Endothelial cell of umbilical vein (primary cell): ENCODE results near the gene TCF7L2. TPM values are rescaled to one million over a fixed set of nuclear protein-coding genes. Genes with fewer than 3 reads are reported as not detected.

Source experiments
- BruUV-seq: library from RNA; stranded (reverse); fragments of 400-500 nt; replicated peaks from 2 replicates; lab custom pipeline; 2021; lab: Mats Ljungman, UMichigan
- CTCF ChIA-PET: fragments of 300-600, 350-600 bp; sonication (Branson Sonifier 250); formaldehyde crosslinking; loops from one replicate; lab custom pipeline; 2021; ENCODE audit warnings: antibody characterized with exemption, inconsistent platforms; lab: Charles Lee
- POLR2A ChIA-PET: fragments of 300-600, 350-600 bp; sonication (Branson Sonifier 250); formaldehyde crosslinking; loops from one replicate; lab custom pipeline; 2021; ENCODE audit warnings: antibody characterized with exemption, inconsistent platforms; lab: Charles Lee
- DNase-seq: peaks from one replicate; pipeline ENCODE4 v3.0.0-alpha.2; 2011; ENCODE audit warnings: low read depth, low spot score
- FAIRE-seq: peaks from 2 replicates; lab custom pipeline; 2011; peaks lifted over from hg19 to GRCh38; lab: Jason Lieb, UNC
- H2AFZ ChIP-seq: 2 replicates; pipeline ENCODE4 v1.6.0; 2012; ENCODE audit warnings: low read depth, low read length, control low read depth, inconsistent platforms
- H3K27ac ChIP-seq: 2 replicates; pipeline ENCODE4 v1.5.1; 2011; ENCODE audit warnings: low read depth, mild to moderate bottlenecking, control low read depth, low read length, moderate library complexity; ENCODE audit not compliant: insufficient read depth
- H3K27me3 ChIP-seq, 2 experiments: 2 replicates each; pipeline versions ENCODE4 v1.6.0 to v1.6.1; 2011; ENCODE audit warnings: low read length in 2 of 2, mixed read lengths in 1 of 2; ENCODE audit not compliant: control insufficient read depth in 2 of 2, insufficient read depth in 2 of 2
- H3K36me3 ChIP-seq, 2 experiments: 2 replicates in 1 of 2; 3 replicates in 1 of 2; pipeline ENCODE4 v1.5.1; 2011; ENCODE audit warnings: low read length in 2 of 2, mild to moderate bottlenecking in 1 of 2, moderate library complexity in 1 of 2; ENCODE audit not compliant: control insufficient read depth in 2 of 2, insufficient read depth in 2 of 2; ENCODE audit errors: extremely low read depth in 1 of 2
- H3K4me1 ChIP-seq: 3 replicates; pipeline ENCODE4 v1.5.1; 2011; ENCODE audit warnings: mild to moderate bottlenecking, low read length; ENCODE audit not compliant: control insufficient read depth, insufficient read depth; ENCODE audit errors: extremely low read depth
- H3K4me2 ChIP-seq: 2 replicates; pipeline ENCODE4 v1.6.1; 2011; ENCODE audit warnings: low read length, control low read depth, mixed read lengths; ENCODE audit not compliant: insufficient read depth
- H3K4me3 ChIP-seq, 3 experiments: fragments of 200-600 bp in 1 of 3; sonication (generic), shearing (Covaris generic) in 1 of 3; replicated peaks in 1 of 3; 2 replicates each; pipeline ENCODE4 v1.5.1; 2011 to 2016; ENCODE audit warnings: control low read depth in 3 of 3, low read length in 3 of 3, mild to moderate bottlenecking in 2 of 3, inconsistent platforms in 1 of 3, low read depth in 1 of 3, moderate library complexity in 1 of 3; ENCODE audit not compliant: insufficient read depth in 1 of 3
- H3K79me2 ChIP-seq: 2 replicates; pipeline ENCODE4 v1.6.0; 2012; ENCODE audit warnings: low read length, inconsistent platforms; ENCODE audit not compliant: control insufficient read depth, insufficient read depth
- H3K9ac ChIP-seq: replicated peaks from 2 replicates; pipeline ENCODE3; 2011; ENCODE audit warnings: low read length, control low read depth; ENCODE audit not compliant: insufficient read depth; ENCODE audit errors: extremely low read depth
- H3K9me1 ChIP-seq: replicated peaks from 3 replicates; pipeline ENCODE4 v1.6.0; 2011; ENCODE audit warnings: mild to moderate bottlenecking, low read length; ENCODE audit not compliant: control insufficient read depth, insufficient read depth; ENCODE audit errors: extremely low read depth
- H3K9me3 ChIP-seq: replicated peaks from 2 replicates; pipeline ENCODE4 v1.5.1; 2012; ENCODE audit warnings: low read length, inconsistent platforms; ENCODE audit not compliant: control insufficient read depth, insufficient read depth
- H4K20me1 ChIP-seq: replicated peaks from 2 replicates; pipeline ENCODE3; 2011; ENCODE audit warnings: mild to moderate bottlenecking, low read length; ENCODE audit not compliant: control insufficient read depth, insufficient read depth; ENCODE audit errors: extremely low read depth
- EZH2 ChIP-seq: IDR thresholded peaks from 2 replicates; pipeline ENCODE4 v1.6.1; 2012; ENCODE audit warnings: borderline replicate concordance, low read depth, mild to moderate bottlenecking, moderate library complexity, low read length, inconsistent platforms; ENCODE audit not compliant: severe bottlenecking
- FOS ChIP-seq: IDR thresholded peaks from 2 replicates; pipeline ENCODE4 v1.6.1; 2011; ENCODE audit warnings: mild to moderate bottlenecking, low read length, moderate library complexity, borderline replicate concordance; ENCODE audit not compliant: insufficient read depth
- GATA2 ChIP-seq: IDR thresholded peaks from 2 replicates; pipeline ENCODE4 v1.7.0; 2011; ENCODE audit warnings: low read depth, mild to moderate bottlenecking, moderate library complexity, mixed read lengths, low read length; ENCODE audit not compliant: insufficient read length, insufficient read depth
- JUN ChIP-seq: IDR thresholded peaks from 2 replicates; pipeline ENCODE4 v1.6.1; 2011; ENCODE audit warnings: borderline replicate concordance, low read depth; ENCODE audit not compliant: insufficient read length, insufficient read depth
- MYC ChIP-seq: IDR thresholded peaks from one replicate; pipeline ENCODE4 v1.6.1; 2011; ENCODE audit warnings: mild to moderate bottlenecking, low read depth, low read length
- POLR2A ChIP-seq: IDR thresholded peaks from 2 replicates; pipeline ENCODE4 v1.6.1; 2012; ENCODE audit warnings: low read depth, mild to moderate bottlenecking, control low read depth, low read length
- POLR2AphosphoS5 ChIP-seq: IDR thresholded peaks from 2 replicates; pipeline ENCODE4 v1.6.1; 2012; ENCODE audit warnings: low read depth, mild to moderate bottlenecking, control low read depth, low read length, moderate library complexity; ENCODE audit not compliant: insufficient read depth
- dilution Hi-C: fragments of 300-500 bp; cut with MboI; formaldehyde crosslinking; loops from one replicate; pipeline ENCODE4 v1.15.0; 2019; ENCODE audit warnings: low sequenced_read_pairs; ENCODE audit not compliant: extremely low pct_ligation_motif_present
- intact Hi-C: fragments of 100-400 bp; cut with micrococcal nuclease; formaldehyde crosslinking; loops from one replicate; pipeline ENCODE4 v1.10.0; 2022
- polyA plus RNA-seq, 4 experiments: library from polyadenylated mRNA; depleted of rRNA in 3 of 4; stranded (reverse) in 3 of 4; unstranded in 1 of 4; fragments of >200 nt; gene quantifications; 2 replicates each; pipeline versions ENCODE4 v1.2.1 to v1.2.3, GENCODE V29; 2011 to 2012; ENCODE audit warnings: missing spikeins in 1 of 4
- total RNA-seq: library from RNA; stranded (reverse); gene quantifications from 2 replicates; pipeline ENCODE4 v1.2.3, GENCODE V29; 2021
- TF ChIP-seq, protein P1 (sequence below), 2 donors: IDR thresholded peaks; 1 replicate in 1 of 2; 2 replicates in 1 of 2; pipeline ENCODE4 v1.5.1; 2011; ENCODE audit warnings: low read length in 2 of 2, mild to moderate bottlenecking in 2 of 2, moderate library complexity in 2 of 2, control low read depth in 1 of 2, inconsistent platforms in 1 of 2, low read depth in 1 of 2; ENCODE audit not compliant: insufficient read depth in 1 of 2; ENCODE audit errors: extremely low read depth in 1 of 2
- TF ChIP-seq, protein P2 (sequence below): IDR thresholded peaks from 2 replicates; pipeline ENCODE4 v1.6.1; 2011; ENCODE audit not compliant: insufficient read depth, insufficient read length

TCF7L2 gene
- total and polyA plus RNA-seq, 2 donors (not counting 3 experiments of a cell fraction or from before 2014, with no cell fraction given) = 9.9 to 21.8 TPM

DNA sequence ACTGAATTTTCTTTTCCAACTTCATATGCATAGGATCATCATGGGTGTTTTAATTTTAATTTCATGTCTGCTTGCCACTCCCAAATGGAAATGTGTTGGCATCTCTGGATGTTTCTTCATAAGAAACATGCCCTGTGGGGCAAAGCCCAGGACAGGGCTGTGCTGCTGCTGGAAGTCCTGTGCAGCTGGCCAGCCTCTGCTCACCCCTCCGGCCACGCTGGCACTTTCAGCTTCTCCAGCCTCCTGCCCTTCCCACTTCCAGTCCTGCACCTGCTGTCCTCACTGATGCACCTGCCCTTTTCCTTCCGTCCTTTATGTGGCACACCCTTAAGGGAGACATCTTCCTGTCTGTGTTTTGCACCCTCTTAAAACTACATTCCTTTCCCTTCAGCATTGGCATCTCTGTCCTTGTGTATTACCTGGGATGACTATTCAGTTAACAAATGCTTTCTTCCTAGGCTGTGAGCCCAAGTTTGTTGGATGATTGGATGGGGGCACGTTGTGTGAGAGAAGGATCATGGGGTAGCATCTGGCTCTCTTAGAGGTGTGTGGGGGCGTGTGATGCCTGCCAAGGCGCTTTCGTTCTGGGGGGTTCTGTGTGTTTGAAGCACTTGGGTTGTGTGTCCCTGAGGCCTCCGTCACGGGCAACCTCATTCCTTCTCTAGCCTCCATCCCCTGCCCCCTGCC is 56.8 kb downstream of the TCF7L2 start:
- H3K36me3 ChIP-seq = no peaks in the 10 kb centered on the region
- no peaks in the 10 kb centered on the region for H4K20me1 ChIP-seq
- no peak overlapping the region for H3K4me3 ChIP-seq
- ChIA-PET CTCF (no interaction called here), POLR2A (no interaction called here)
- H3K79me2 ChIP-seq = peaks cover 4% of the 10 kb centered on the region
- no peak overlapping the region for H3K9ac ChIP-seq
- H2AFZ ChIP-seq = no peak overlapping the region
- no peaks in the 10 kb centered on the region for H3K4me1 ChIP-seq
- no TSS peak for BruUV-seq
- dilution Hi-C loops (no loop called here), intact Hi-C loops (no loop called here)
- TF ChIP-seq, protein P1, sequence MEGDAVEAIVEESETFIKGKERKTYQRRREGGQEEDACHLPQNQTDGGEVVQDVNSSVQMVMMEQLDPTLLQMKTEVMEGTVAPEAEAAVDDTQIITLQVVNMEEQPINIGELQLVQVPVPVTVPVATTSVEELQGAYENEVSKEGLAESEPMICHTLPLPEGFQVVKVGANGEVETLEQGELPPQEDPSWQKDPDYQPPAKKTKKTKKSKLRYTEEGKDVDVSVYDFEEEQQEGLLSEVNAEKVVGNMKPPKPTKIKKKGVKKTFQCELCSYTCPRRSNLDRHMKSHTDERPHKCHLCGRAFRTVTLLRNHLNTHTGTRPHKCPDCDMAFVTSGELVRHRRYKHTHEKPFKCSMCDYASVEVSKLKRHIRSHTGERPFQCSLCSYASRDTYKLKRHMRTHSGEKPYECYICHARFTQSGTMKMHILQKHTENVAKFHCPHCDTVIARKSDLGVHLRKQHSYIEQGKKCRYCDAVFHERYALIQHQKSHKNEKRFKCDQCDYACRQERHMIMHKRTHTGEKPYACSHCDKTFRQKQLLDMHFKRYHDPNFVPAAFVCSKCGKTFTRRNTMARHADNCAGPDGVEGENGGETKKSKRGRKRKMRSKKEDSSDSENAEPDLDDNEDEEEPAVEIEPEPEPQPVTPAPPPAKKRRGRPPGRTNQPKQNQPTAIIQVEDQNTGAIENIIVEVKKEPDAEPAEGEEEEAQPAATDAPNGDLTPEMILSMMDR (IDR thresholded peaks at IDR 0.05; ENCODE audit: extremely low read depth in 1 of 2, insufficient read depth in 1 of 2, low read depth in 1 of 2, low read length in 2 of 2) = no peak
- TF ChIP-seq, protein P2, sequence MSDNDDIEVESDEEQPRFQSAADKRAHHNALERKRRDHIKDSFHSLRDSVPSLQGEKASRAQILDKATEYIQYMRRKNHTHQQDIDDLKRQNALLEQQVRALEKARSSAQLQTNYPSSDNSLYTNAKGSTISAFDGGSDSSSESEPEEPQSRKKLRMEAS = no peak
- TF ChIP-seq POLR2AphosphoS5 = no peak
- TF ChIP-seq JUN = no peak
- no peak for TF ChIP-seq EZH2
- TF ChIP-seq GATA2 = no peak
- TF ChIP-seq MYC = no peak
- TF ChIP-seq FOS = no peak
- TF ChIP-seq POLR2A = no peak
- no peaks in the 10 kb centered on the region for H3K27me3 ChIP-seq
- no peak overlapping the region for H3K27ac ChIP-seq
- H3K9me1 ChIP-seq = no peaks in the 10 kb centered on the region
- DNase-seq = no peak
- no peak overlapping the region for H3K4me2 ChIP-seq
- no peak for FAIRE-seq
- H3K9me3 ChIP-seq = no peaks in the 10 kb centered on the region
